Right atrium auricular region (tissue), 2 donors: ENCODE measurements around the gene FOXA2. TPM values are rescaled to one million over a fixed set of nuclear protein-coding genes. Genes with fewer than 3 reads are reported as not detected.

Experiments used
- DNase-seq: peaks from one replicate; pipeline ENCODE4 v3.0.0-alpha.2; 2019; ENCODE audit warnings: low spot score
- H3K27ac ChIP-seq, 2 donors: fragments of 200-600 bp; sonication (generic); 1 replicate in 1 of 2; 2 replicates in 1 of 2; pipeline ENCODE4 v1.5.1; 2016 to 2019
- H3K27me3 ChIP-seq, 2 donors: fragments of 200-600 bp; sonication (generic); one replicate each; pipeline versions ENCODE4 v1.5.1 to v1.6.0; 2017 to 2019
- H3K36me3 ChIP-seq: fragments of 200-600 bp; sonication (generic); one replicate; pipeline ENCODE4 v1.5.1; 2016
- H3K4me1 ChIP-seq, 2 donors: fragments of 200-600 bp; sonication (generic); one replicate each; pipeline versions ENCODE4 v1.5.1 to v1.6.0; 2017 to 2019
- H3K4me3 ChIP-seq, 2 donors: fragments of 200-600 bp; sonication (generic); 1 replicate in 1 of 2; 2 replicates in 1 of 2; pipeline ENCODE4 v1.5.1; 2017 to 2019; ENCODE audit warnings: mild to moderate bottlenecking in 1 of 2, moderate library complexity in 1 of 2
- H3K9me3 ChIP-seq, 2 donors: fragments of 200-600 bp; sonication (generic); one replicate each; pipeline ENCODE4 v1.5.1; 2019
- total RNA-seq, 2 donors: library from RNA; depleted of rRNA; stranded (reverse); fragments of >200 nt; gene quantifications; one replicate each; pipeline ENCODE4 v1.1.0, GENCODE V29; 2016
- TF ChIP-seq, protein P1 (sequence below), 2 donors: fragments of 200-600 bp; sonication (generic); IDR thresholded peaks; one replicate each; pipeline ENCODE4 v1.5.1; 2019; ENCODE audit warnings: antibody characterized with exemption in 2 of 2

FOXA2 gene
- total RNA-seq, 2 donors from 2014 or later, result not detected

DNA sequence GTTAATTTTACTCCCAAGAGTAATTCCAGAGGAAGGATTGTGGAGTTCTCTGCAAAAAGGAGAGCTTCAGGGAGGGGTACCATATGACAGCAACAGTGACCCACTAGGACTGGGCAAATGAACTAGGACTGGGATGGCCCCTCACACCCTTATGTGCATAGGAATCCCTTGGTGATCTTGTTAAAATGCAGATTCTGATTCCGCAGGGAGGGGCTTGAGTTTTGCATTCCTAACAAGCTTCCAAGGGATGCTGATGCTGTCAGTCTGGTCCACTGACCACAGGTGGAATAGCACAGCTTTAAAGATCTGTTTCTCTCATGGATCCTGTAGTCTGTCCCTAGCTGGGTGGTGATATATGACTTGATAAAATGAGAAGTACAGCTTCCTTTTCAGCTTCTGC, 6.3 kb upstream of the FOXA2 start:
- peaks cover 6 to 15% of the 10 kb centered on the region in 2 donors for H3K27me3 ChIP-seq
- peaks cover 0 to 6% of the 10 kb centered on the region in 2 donors for H3K4me1 ChIP-seq
- TF ChIP-seq, protein P1, sequence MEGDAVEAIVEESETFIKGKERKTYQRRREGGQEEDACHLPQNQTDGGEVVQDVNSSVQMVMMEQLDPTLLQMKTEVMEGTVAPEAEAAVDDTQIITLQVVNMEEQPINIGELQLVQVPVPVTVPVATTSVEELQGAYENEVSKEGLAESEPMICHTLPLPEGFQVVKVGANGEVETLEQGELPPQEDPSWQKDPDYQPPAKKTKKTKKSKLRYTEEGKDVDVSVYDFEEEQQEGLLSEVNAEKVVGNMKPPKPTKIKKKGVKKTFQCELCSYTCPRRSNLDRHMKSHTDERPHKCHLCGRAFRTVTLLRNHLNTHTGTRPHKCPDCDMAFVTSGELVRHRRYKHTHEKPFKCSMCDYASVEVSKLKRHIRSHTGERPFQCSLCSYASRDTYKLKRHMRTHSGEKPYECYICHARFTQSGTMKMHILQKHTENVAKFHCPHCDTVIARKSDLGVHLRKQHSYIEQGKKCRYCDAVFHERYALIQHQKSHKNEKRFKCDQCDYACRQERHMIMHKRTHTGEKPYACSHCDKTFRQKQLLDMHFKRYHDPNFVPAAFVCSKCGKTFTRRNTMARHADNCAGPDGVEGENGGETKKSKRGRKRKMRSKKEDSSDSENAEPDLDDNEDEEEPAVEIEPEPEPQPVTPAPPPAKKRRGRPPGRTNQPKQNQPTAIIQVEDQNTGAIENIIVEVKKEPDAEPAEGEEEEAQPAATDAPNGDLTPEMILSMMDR (IDR thresholded peaks at IDR 0.05), result no peak

DNA sequence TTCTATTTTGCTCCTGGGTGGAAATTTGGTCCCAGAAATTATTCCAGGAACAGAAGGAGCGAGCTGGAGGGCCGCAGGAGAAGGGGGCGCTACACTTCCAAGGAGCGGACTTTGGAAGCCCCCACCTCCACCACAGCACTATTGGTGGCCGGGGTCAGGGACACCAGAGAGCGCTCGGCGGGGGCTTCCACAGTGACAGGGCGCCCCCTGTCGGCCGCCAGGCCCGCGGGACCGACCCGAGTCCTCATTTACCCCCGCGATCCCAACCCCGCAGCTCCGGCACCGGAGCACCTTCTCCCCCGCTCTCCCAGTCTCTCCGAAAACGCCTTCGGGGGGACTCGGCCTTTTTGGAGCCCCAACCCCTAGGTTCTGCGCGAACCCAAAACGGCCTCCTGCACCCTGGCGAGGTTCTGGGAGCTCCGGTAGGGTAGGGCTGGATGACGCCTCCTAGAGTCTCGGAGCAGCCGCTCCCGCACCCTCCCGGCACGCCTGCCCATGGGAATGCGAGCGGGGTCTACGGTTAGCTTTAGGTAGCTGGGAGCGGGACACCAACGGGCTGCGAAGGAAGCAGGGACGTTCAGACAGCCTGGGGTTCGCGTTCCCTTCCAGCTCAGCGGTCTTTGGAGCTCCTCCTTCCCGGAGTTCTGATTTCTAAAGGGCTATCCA, 2.4 kb upstream of the FOXA2 start:
- no peaks in the 10 kb centered on the region for H3K36me3 ChIP-seq
- no peak overlapping the region for H3K27ac ChIP-seq
- peaks cover 0 to 38% of the 10 kb centered on the region in 2 donors for H3K4me1 ChIP-seq
- no peak overlapping the region for H3K4me3 ChIP-seq
- DNase-seq, result no peak
- peaks cover 11 to 49% of the 10 kb centered on the region in 2 donors for H3K27me3 ChIP-seq
- H3K9me3 ChIP-seq, result no peaks in the 10 kb centered on the region
- TF ChIP-seq, protein P1 (IDR thresholded peaks at IDR 0.05), result peak; percentile 35 to 64

More for the DNA sequence above, 6.3 kb upstream of the FOXA2 start:
- Histone ChIP-seq H3K4me3 (no peak overlapping the region), H3K36me3 (no peaks in the 10 kb centered on the region), H3K9me3 (no peaks in the 10 kb centered on the region), H3K27ac (no peak overlapping the region)
- DNase-seq, result no peak

DNA sequence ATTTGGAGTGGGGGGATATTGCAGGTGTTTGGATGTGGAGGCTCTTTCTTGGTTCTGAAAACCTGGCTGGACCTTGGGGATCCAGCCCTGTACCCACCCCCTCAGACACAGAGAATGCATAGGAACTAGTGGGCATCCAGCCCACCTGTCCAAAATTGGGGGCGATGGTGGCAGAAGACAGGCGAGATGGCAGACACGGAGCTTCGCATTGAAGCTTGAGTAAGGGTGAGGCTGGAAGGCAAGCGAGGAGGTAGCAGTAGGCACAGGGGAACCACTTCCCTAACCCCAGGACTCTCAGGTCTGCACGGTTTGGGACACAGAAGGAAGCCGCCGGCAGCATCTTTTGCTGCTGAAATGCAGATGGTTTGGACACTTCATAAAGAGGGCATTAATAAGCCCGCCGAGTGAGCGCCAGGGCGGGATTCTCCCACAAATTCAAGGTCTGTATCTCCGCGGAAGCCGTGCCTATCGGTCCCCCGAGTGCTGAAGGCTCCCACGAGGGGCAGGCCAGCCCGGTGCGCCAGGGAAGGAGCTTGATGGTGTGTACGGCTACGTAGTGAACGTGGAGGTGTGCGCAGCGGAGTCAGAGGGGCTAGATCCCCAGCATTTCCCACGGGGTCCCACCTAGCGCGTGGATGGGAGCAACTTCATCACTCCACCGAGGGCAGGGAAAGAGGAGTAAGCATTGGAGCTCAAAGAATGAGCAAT, 1.6 kb upstream of the FOXA2 start:
- H3K4me1 ChIP-seq, result peaks cover 0 to 39% of the 10 kb centered on the region in 2 donors
- TF ChIP-seq, protein P1 (IDR thresholded peaks at IDR 0.05), result no peak
- H3K27me3 ChIP-seq, result peaks cover 15 to 53% of the 10 kb centered on the region in 2 donors
- no peaks in the 10 kb centered on the region for H3K36me3 ChIP-seq
- no peak overlapping the region for H3K27ac ChIP-seq
- no peak overlapping the region for H3K4me3 ChIP-seq
- no peaks in the 10 kb centered on the region for H3K9me3 ChIP-seq
- no peak for DNase-seq

DNA sequence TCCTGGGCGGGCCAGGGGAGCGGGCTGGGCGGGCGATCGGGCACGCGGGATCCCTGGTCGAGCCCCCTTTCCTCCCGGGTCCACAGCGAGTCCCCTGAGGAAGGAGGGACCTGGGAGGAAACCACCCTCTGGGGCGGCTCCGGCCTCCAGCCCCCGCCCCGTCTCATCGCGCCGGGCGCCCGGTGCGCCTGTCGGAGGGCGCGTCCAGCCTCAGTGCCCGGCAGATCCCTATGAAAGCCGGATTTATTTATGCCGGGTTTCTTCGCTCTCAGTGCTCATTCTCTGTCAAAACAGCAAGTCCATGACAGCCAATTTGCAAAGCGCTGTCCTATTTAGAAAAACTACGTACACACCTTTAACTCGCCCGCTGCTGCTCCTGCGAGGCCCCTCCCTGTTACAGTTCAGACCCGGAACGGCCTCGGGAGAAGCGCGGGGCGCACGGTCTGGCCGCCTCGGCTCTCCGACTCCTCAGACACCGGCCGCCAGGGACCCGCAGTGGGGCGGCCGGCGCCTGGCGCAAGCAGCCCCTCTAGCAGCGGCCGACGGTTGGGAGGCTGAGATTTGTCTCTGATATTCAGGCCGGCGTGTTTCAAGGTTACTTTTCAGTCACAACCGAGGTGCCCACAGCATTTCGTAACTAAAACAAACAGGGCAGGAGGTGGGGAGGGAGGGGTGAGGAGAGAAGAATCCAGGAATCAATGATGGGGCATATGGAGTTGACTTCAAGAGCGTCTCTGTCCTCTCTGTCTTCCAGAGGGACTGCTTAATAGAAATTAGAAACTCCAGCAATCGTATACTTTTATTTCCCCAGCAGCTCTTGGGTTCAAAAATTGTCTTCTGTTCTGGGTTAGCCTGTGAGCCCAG, 782 bp upstream of the FOXA2 start:
- H3K4me3 ChIP-seq, result no peak overlapping the region
- H3K4me1 ChIP-seq, result peaks cover 0 to 39% of the 10 kb centered on the region in 2 donors
- TF ChIP-seq, protein P1 (IDR thresholded peaks at IDR 0.05), result no peak
- DNase-seq, result no peak
- peaks cover 15 to 53% of the 10 kb centered on the region in 2 donors for H3K27me3 ChIP-seq
- H3K36me3 ChIP-seq, result no peaks in the 10 kb centered on the region
- no peak overlapping the region for H3K27ac ChIP-seq
- no peaks in the 10 kb centered on the region for H3K9me3 ChIP-seq

DNA sequence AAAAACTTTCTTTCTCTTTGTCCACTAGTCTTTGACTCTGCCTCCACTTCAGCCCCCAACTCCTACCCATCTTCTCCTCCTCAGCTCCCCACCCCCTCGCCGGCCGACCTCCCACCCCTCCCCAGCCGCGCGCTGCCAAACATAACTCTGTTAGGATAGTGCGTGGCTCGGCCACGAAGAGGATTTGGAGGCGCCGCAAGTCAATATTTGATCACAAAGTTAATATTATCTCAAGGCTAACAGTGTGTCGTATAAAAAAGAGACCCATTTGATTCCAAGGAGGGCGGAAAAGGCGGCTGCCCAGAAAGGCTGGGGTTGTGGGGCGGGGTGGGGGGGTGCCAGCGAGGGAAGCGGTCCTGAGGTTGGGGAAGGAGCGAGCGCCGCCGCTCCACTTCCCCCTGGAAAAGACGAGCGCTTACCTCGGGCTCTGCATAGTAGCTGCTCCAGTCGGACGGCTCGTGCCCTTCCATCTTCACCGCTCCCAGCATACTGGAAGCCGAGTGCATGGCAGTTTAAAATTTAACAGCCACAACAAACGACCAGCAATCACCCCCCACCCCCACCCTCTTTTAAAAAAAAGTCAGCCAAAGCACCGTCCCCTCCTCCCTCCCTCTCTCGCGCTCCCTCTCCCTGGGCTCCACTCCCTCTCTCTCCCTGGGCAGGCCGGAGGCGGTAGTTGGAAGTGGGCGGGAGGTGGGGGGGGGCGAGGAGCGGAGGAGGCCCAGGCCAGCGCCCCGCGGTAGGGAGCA, 425 bp downstream of the FOXA2 start:
- DNase-seq, result no peak
- Histone ChIP-seq H3K4me1 (peaks cover 0 to 43% of the 10 kb centered on the region in 2 donors), H3K9me3 (no peaks in the 10 kb centered on the region), H3K27ac (no peak overlapping the region), H3K36me3 (no peaks in the 10 kb centered on the region), H3K4me3 (peak overlapping the region in 1 of 2 donors; percentile 25), H3K27me3 (peaks cover 15 to 65% of the 10 kb centered on the region in 2 donors)
- TF ChIP-seq, protein P1 (IDR thresholded peaks at IDR 0.05), result no peak
